Immature natural killer cell (primary cell): Measurements from ENCODE around the gene RBM26. TPM values are rescaled to one million over a fixed set of nuclear protein-coding genes. Genes with fewer than 3 reads are reported as not detected.

ENCODE experiments used
- DNase-seq, 3 donors: peaks; one replicate each; pipeline ENCODE4 v3.0.0; 2022; ENCODE audit warnings: mixed read lengths in 1 of 3
- H3K27ac Mint-ChIP-seq, 6 donors: one replicate each; pipeline ENCODE4 v1.8.0; 2020; ENCODE audit warnings: mixed read lengths in 6 of 6, mild to moderate bottlenecking in 5 of 6, inconsistent platforms in 4 of 6, moderate library complexity in 3 of 6
- H3K27me3 Mint-ChIP-seq, 3 donors: one replicate each; pipeline ENCODE4 v1.8.0; 2020 to 2021; ENCODE audit warnings: low read depth in 3 of 3, mild to moderate bottlenecking in 3 of 3, mixed read lengths in 3 of 3, moderate library complexity in 3 of 3, inconsistent platforms in 1 of 3
- H3K36me3 Mint-ChIP-seq, 3 donors: one replicate each; pipeline ENCODE4 v1.8.0; 2020; ENCODE audit warnings: mixed read lengths in 3 of 3, inconsistent platforms in 2 of 3, mild to moderate bottlenecking in 2 of 3
- H3K4me1 Mint-ChIP-seq, 2 donors: one replicate each; pipeline ENCODE4 v1.8.0; 2020; ENCODE audit warnings: inconsistent platforms in 2 of 2, mild to moderate bottlenecking in 2 of 2, mixed read lengths in 2 of 2, moderate library complexity in 1 of 2
- H3K4me3 Mint-ChIP-seq, 5 donors: one replicate each; pipeline ENCODE4 v1.8.0; 2020; ENCODE audit warnings: mild to moderate bottlenecking in 5 of 5, mixed read lengths in 5 of 5, inconsistent platforms in 3 of 5, moderate library complexity in 3 of 5
- H3K9me3 Mint-ChIP-seq, 6 donors: one replicate each; pipeline ENCODE4 v1.8.0; 2020; ENCODE audit warnings: mild to moderate bottlenecking in 6 of 6, mixed read lengths in 6 of 6, inconsistent platforms in 4 of 6, moderate library complexity in 3 of 6
- polyA plus RNA-seq, 3 donors: library from polyadenylated mRNA; unstranded; fragments of 300-500 nt; fragmentation: Illumina TruSeq; gene quantifications; one replicate each; pipeline ENCODE4 v1.2.3, GENCODE V29; 2021

RBM26 gene
- polyA plus RNA-seq, 3 donors from 2014 or later: 5.4 to 11.9 (median 6.2) TPM

- Mint-ChIP-seq H3K4me1 (peaks cover 42 to 61% of the 10 kb centered on the region in 2 donors), H3K4me3 (peak overlapping the region; percentile 9 to 60 (median 46)), H3K36me3 (peaks cover 10 to 16% (median 16%) of the 10 kb centered on the region in 3 donors), H3K9me3 (peaks cover 0 to 4% (median 0%) of the 10 kb centered on the region in 6 donors), H3K27me3 (peaks cover 0 to 2% (median 0%) of the 10 kb centered on the region in 3 donors), H3K27ac (peak overlapping the region; percentile 1 to 80 (median 28))
- no peak for DNase-seq
These were observed 12.3 kb downstream of the RBM26 start for GRCh38 chr13:79393564-79394249.

DNA sequence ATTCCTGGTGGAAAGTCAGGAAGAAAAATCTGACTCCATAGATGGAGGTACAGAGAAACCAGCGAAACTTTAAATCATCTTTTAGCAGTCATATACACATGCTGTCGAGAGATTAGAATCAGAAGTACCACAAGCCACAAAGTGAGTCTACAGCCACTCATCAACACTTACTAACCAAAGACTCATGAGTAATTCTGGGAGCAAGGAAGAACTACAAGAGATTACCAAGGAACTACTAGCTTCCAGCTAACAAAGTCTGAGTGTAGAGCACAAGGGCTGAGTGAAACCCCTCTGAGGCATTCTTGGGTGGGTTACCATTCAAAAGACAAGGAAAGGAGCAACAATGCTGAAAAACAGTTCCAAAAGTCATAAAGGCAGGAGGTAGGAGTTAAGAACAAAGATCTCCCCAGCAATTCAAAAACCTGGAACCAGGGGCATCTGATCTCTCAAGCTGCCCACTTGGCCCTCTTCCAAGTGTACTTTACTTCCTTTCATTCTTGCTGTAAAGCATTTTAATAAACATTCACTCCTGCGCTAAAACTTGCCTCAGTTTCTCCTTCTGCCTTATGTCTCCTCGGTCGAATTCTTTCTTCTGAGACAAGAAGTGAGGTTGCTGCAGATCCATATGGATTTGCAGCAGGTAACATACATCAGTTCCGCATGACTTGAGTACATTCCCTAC is 13.0 kb downstream of the RBM26 start:
- H3K9me3 Mint-ChIP-seq: peaks cover 0 to 4% (median 0%) of the 10 kb centered on the region in 6 donors
- H3K27ac Mint-ChIP-seq: peak overlapping the region; percentile 20 to 80 (median 47)
- H3K4me1 Mint-ChIP-seq: peaks cover 41 to 68% of the 10 kb centered on the region in 2 donors
- H3K4me3 Mint-ChIP-seq: peak overlapping the region; percentile 23 to 48 (median 40)
- DNase-seq: peak in 2 of 3 donors; percentile 22 to 36
- peaks cover 10 to 16% (median 16%) of the 10 kb centered on the region in 3 donors for H3K36me3 Mint-ChIP-seq
- H3K27me3 Mint-ChIP-seq: peaks cover 0 to 2% (median 0%) of the 10 kb centered on the region in 3 donors

DNA sequence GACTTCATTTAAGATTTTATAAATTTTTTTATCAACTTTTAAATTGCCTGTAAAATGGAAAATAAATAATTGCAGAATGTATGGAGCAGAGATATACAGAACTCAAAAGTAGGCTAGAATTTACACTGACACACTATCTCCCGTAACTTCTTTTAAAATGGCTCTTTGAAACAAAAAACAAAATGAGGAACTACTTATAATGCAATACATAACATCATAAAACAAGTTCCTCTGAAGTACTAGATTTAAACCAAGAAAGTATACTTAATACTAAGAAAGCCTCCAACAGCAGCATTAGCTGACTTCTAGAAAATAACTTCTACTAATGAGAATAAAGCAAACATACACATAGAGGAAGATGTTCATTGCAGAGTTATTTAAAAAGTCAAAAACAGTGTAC is 17.0 kb downstream of the RBM26 start:
- no peak for DNase-seq
- no peaks in the 10 kb centered on the region for H3K9me3 Mint-ChIP-seq
- H3K27me3 Mint-ChIP-seq: peaks cover 0 to under 1% (median 0%) of the 10 kb centered on the region in 3 donors
- H3K4me3 Mint-ChIP-seq: no peak overlapping the region
- H3K36me3 Mint-ChIP-seq: no peaks in the 10 kb centered on the region
- peaks cover 53 to 75% of the 10 kb centered on the region in 2 donors for H3K4me1 Mint-ChIP-seq
- H3K27ac Mint-ChIP-seq: no peak overlapping the region

GRCh38 chr13:79387853-79388252 is 18.2 kb downstream of the RBM26 start:
- H3K4me1 Mint-ChIP-seq: peaks cover 51 to 75% of the 10 kb centered on the region in 2 donors
- H3K36me3 Mint-ChIP-seq: no peaks in the 10 kb centered on the region
- no peak overlapping the region for H3K4me3 Mint-ChIP-seq
- no peaks in the 10 kb centered on the region for H3K9me3 Mint-ChIP-seq
- H3K27me3 Mint-ChIP-seq: no peaks in the 10 kb centered on the region
- DNase-seq: no peak
- peak overlapping the region in 1 of 6 donors; percentile 45 for H3K27ac Mint-ChIP-seq

DNA sequence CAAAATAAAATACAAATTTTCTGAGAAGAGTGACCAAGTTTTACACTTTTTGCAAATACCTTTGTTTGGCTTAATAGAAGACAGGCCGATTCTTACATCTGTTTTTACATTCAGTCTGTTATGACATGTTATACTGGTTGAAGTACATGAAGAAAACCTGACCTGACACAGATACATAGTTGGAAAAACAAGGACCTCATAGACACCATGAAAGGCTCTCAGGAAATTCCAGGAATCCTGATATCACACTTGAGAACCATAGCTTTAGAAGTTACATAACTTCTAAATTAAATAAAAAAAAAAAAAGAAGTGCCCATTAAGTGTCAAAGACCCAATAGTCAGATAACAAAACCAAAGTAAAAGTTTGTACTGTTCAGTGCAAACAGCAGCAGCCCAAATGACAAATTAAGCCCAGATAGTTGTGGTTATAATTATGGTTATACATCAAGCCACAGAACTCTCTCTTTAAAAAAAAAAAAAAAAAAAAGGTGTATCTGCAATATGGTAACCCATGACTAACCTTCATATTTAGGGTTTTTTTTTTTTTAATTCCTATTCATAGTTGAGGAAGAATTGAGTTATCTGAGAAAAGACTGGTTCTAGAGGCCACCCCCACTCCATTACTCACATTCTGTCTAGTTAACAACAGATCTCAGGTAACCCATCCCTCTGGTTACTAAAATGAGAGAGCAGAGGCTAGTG is 19.8 kb downstream of the RBM26 start:
- H3K4me3 Mint-ChIP-seq: peak overlapping the region in 1 of 5 donors; percentile 53
- no peaks in the 10 kb centered on the region for H3K27me3 Mint-ChIP-seq
- H3K9me3 Mint-ChIP-seq: no peaks in the 10 kb centered on the region
- H3K4me1 Mint-ChIP-seq: peaks cover 55 to 80% of the 10 kb centered on the region in 2 donors
- no peak for DNase-seq
- H3K27ac Mint-ChIP-seq: peak overlapping the region in 2 of 6 donors; percentile 16 to 31
- no peaks in the 10 kb centered on the region for H3K36me3 Mint-ChIP-seq

- peak in 1 of 3 donors; percentile 21 for DNase-seq
- no peaks in the 10 kb centered on the region for H3K27me3 Mint-ChIP-seq
- H3K9me3 Mint-ChIP-seq: no peaks in the 10 kb centered on the region
- H3K36me3 Mint-ChIP-seq: no peaks in the 10 kb centered on the region
- H3K4me3 Mint-ChIP-seq: peak overlapping the region in 4 of 5 donors; percentile 20 to 51 (median 37)
- H3K4me1 Mint-ChIP-seq: peaks cover 59 to 82% of the 10 kb centered on the region in 2 donors
- peak overlapping the region in 3 of 6 donors; percentile 28 to 72 (median 31) for H3K27ac Mint-ChIP-seq
These were observed 20.4 kb downstream of the RBM26 start for GRCh38 chr13:79385694-79386093.

DNA sequence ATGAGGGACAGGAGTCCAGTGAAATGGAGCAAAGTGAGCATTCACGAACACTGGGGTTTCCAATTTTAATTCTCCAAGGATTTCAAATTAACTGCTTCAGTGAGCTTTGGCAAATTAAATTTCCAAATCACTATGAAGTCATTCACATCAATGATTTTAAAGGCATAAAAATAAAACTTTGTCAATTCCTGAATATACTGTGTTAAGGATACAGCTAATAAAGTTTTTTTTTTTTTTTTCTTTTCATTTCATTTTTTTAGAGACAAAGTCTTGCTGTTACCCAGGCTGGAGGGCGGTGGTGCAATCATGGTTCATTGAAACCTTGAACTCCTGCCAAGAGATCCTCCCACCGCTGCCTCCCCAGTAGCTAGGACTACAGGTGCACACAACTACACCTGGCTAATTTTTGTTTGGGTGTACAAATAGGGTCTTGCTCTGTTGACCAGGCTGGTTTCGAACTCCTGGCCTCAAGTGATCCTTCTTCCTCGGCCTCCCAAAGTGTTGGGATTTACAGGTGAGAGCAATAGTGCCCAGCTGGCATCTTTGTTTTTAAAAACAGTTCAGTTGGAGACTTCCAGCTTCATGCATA is 21.9 kb downstream of the RBM26 start:
- DNase-seq: no peak
- no peaks in the 10 kb centered on the region for H3K9me3 Mint-ChIP-seq
- H3K36me3 Mint-ChIP-seq: no peaks in the 10 kb centered on the region
- H3K4me1 Mint-ChIP-seq: peaks cover 68 to 91% of the 10 kb centered on the region in 2 donors
- no peak overlapping the region for H3K4me3 Mint-ChIP-seq
- no peak overlapping the region for H3K27ac Mint-ChIP-seq
- H3K27me3 Mint-ChIP-seq: peaks cover 0 to 1% (median 0%) of the 10 kb centered on the region in 3 donors

- Mint-ChIP-seq H3K4me1 (peaks cover 59 to 77% of the 10 kb centered on the region in 2 donors), H3K9me3 (no peaks in the 10 kb centered on the region), H3K27me3 (peaks cover 0 to 1% (median 0%) of the 10 kb centered on the region in 3 donors), H3K4me3 (peak overlapping the region; percentile 68 to 75 (median 74)), H3K36me3 (peaks cover 0 to 4% (median 0%) of the 10 kb centered on the region in 3 donors), H3K27ac (peak overlapping the region; percentile 41 to 89 (median 82))
- DNase-seq: peak in 1 of 3 donors; percentile 23
These were observed 23.3 kb downstream of the RBM26 start for GRCh38 chr13:79382545-79383275.

GRCh38 chr13:79380997-79381396 is 25.1 kb downstream of the RBM26 start:
- peaks cover 4 to 12% (median 5%) of the 10 kb centered on the region in 3 donors for H3K36me3 Mint-ChIP-seq
- H3K4me3 Mint-ChIP-seq: no peak overlapping the region
- DNase-seq: no peak
- peaks cover 0 to 1% (median 0%) of the 10 kb centered on the region in 3 donors for H3K27me3 Mint-ChIP-seq
- peaks cover 49 to 63% of the 10 kb centered on the region in 2 donors for H3K4me1 Mint-ChIP-seq
- H3K9me3 Mint-ChIP-seq: no peaks in the 10 kb centered on the region
- H3K27ac Mint-ChIP-seq: peak overlapping the region in 4 of 6 donors; percentile 11 to 73 (median 66)

- peaks cover 4 to 12% (median 5%) of the 10 kb centered on the region in 3 donors for H3K36me3 Mint-ChIP-seq
- H3K27me3 Mint-ChIP-seq: peaks cover 0 to 1% (median 0%) of the 10 kb centered on the region in 3 donors
- H3K27ac Mint-ChIP-seq: no peak overlapping the region
- peaks cover 41 to 50% of the 10 kb centered on the region in 2 donors for H3K4me1 Mint-ChIP-seq
- no peaks in the 10 kb centered on the region for H3K9me3 Mint-ChIP-seq
- H3K4me3 Mint-ChIP-seq: no peak overlapping the region
- no peak for DNase-seq
These were observed 26.8 kb downstream of the RBM26 start for GRCh38 chr13:79379274-79379673.

DNA sequence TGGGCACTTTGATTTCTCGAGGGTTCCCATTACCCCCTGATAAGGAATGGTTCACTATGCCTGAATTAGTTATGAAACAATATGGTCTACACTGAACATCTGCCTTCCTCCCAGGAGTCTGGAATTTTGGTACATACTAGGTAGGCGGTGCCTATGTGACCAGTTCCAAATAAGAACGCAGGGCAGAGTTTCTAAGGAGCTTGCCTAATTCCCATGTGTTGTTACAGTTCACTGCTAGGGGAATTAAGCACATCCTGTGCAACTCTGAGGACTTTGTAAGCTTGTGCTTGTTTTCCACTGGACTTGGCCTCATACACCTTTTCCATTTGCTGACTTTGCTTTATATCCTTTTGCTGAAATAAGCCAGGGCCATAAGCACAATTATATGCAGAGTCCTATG is 29.2 kb downstream of the RBM26 start:
- DNase-seq: no peak
- H3K36me3 Mint-ChIP-seq: peaks cover 4 to 12% (median 5%) of the 10 kb centered on the region in 3 donors
- no peaks in the 10 kb centered on the region for H3K9me3 Mint-ChIP-seq
- no peak overlapping the region for H3K27ac Mint-ChIP-seq
- H3K4me1 Mint-ChIP-seq: peaks cover 21 to 26% of the 10 kb centered on the region in 2 donors
- peaks cover 0 to 1% (median 0%) of the 10 kb centered on the region in 3 donors for H3K27me3 Mint-ChIP-seq
- H3K4me3 Mint-ChIP-seq: no peak overlapping the region

- peaks cover 13 to 25% (median 17%) of the 10 kb centered on the region in 3 donors for H3K36me3 Mint-ChIP-seq
- no peak overlapping the region for H3K4me3 Mint-ChIP-seq
- H3K4me1 Mint-ChIP-seq: peaks cover 2 to 3% of the 10 kb centered on the region in 2 donors
- DNase-seq: no peak
- H3K27me3 Mint-ChIP-seq: peaks cover 0 to 5% (median 0%) of the 10 kb centered on the region in 3 donors
- H3K9me3 Mint-ChIP-seq: no peaks in the 10 kb centered on the region
- H3K27ac Mint-ChIP-seq: peak overlapping the region in 2 of 6 donors; percentile 1 to 17
These were observed 31.5 kb downstream of the RBM26 start for GRCh38 chr13:79374578-79374977.
